Erythroblast (primary cell): ENCODE measurements around the gene METTL17.

Source experiments
- GATA1 ChIP-seq: IDR thresholded peaks from 2 replicates; pipeline ENCODE4 v1.6.1; 2011; ENCODE audit warnings: low read depth, mild to moderate bottlenecking, control low read depth, low read length, moderate library complexity
- POLR2A ChIP-seq: IDR thresholded peaks from 2 replicates; pipeline ENCODE4 v1.6.1; 2011; ENCODE audit warnings: mild to moderate bottlenecking, low read length

- no peak for TF ChIP-seq POLR2A
- TF ChIP-seq GATA1 = no peak
Measured at GRCh38 chr14:20998139-20998538, 8.4 kb downstream of the METTL17 start.
